Posterior vena cava (tissue), 2 donors: ENCODE results near the gene IQCH. TPM values are rescaled to one million over a fixed set of nuclear protein-coding genes. Genes with fewer than 3 reads are reported as not detected.
"Not testable (repeated sequence)": the region's sequence is repeated elsewhere in the genome, so short reads cannot be mapped to it uniquely, and the experiment has no call there.

ENCODE experiments used
- DNase-seq: peaks from one replicate; pipeline ENCODE4 v3.0.0-alpha.2; 2020; ENCODE audit warnings: low spot score
- intact Hi-C, 2 donors: fragments of 100-400 bp; cut with DNase I; formaldehyde crosslinking; loops; one replicate each; pipeline versions ENCODE4 v1.14.1 to v1.14.2; 2022 to 2023
- total RNA-seq, 2 donors: library from RNA; stranded (reverse); fragmentation: NEBNext Ultra II Directional; extraction: Animal tissue kit (Norgen Biotek cat#: 25700); gene quantifications; one replicate each; pipeline ENCODE4 v1.2.1, GENCODE V29; 2021
- donor health status: DM: yes; HTN: yes; CAD: no.
- donor health status: DM: yes; HTN: yes; CAD: no.

IQCH gene
- total RNA-seq, 2 donors from 2014 or later: 1.2 to 2.3 TPM

DNA sequence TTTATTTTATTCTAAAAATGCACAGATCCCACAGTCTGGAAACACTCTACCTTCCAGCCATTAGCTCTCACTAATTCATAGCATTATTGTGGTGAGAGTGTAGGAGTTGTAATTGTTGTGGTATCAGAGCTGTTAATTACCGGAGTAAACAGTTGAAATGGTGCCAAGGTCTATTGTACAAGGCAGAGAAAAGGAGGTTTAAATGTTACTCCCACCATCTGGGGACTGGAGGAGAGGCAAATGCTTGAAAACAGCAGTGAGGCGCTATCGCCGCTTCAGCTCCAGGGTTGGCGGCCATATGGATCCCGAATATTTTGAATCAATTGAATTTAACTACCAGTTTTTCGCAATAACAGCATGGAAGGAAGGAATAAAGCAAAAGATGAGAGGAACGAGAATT, 153.2 kb downstream of the IQCH start:
- no peak for DNase-seq
- intact Hi-C loops: no loop called here

GRCh38 chr15:67409175-67409574, 154.6 kb downstream of the IQCH start:
- intact Hi-C loops: no loop called here
- no peak for DNase-seq

GRCh38 chr15:67411486-67411885, 156.9 kb downstream of the IQCH start:
- intact Hi-C loops: no loop called here
- no peak for DNase-seq

DNA sequence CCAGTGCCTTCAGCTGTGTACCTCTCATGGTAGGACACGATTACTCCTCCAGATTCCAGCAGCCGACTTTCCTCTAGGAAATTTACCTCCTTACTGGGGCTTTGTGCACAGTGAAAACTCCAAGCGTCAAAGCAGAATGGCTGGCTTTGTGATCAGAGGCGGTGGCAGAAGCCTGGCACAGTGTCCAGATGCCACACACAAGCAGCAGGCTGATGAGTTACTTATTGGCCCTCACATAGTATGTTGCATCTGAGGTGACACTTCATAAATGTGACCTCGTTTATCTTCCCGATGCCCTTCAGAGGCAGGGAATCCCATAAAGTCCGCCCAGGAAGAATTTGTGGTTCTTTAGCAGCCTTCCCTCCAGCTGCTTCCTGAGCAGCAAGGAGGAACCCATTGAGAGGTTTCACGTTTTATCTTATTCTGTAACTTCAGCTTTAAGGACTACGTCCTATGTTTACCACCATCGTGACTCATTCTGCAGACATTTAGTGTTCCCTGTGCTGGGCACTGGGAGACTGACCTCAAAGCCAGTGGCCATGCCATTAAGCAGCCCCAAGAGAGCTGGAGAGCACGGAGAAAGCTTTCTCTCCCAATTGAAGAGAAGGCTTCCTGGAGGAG, 159.3 kb downstream of the IQCH start:
- DNase-seq: no peak
- intact Hi-C loops: no loop called here

GRCh38 chr15:67415181-67415580, 160.6 kb downstream of the IQCH start:
- intact Hi-C loops: no loop called here
- DNase-seq: no peak

GRCh38 chr15:67416891-67417290, 162.3 kb downstream of the IQCH start:
- DNase-seq: no peak
- intact Hi-C loops: no loop called here

DNA sequence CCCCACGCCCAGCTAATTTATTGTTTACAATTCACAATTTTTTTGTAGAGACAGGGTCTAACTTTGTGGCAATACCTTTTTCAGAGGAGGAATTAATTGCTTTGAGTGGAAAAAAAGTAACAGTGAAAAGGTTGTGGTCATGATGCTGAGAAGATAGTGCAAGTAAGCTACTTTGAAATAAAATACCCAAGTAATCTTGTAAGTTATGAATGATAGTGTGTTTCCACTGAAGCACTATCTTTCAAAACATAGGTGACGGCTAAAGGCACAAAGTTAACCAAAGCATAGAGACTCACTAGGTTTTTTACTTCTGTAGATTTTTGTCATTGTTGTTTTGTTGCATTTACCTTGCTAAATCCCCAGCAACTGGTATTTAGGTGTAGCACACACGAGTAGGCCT, 165.1 kb downstream of the IQCH start:
- no peak for DNase-seq
- intact Hi-C loops: no loop called here

GRCh38 chr15:67420137-67420536, 165.6 kb downstream of the IQCH start:
- intact Hi-C loops: no loop called here
- no peak for DNase-seq

DNA sequence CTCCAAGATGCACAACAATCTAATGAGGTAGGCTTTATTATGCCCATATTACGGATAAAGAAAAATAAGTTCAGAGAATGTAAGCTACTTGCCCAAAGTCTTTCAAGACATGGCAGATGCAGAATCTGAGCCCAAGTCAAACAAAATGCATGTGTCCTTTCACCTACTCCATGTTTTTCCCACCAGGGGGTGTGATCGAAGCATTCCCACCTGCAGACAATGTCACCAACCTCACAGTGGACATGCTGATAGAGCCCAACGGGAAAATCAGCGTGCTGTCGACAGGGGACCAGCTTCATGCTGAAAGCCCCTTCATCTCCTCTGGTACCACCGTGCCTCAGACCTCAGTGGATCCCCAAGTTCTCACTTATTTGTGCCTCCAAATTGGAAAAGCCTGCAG, 166.5 kb downstream of the IQCH start:
- no peak for DNase-seq
- intact Hi-C loops: no loop called here

DNA sequence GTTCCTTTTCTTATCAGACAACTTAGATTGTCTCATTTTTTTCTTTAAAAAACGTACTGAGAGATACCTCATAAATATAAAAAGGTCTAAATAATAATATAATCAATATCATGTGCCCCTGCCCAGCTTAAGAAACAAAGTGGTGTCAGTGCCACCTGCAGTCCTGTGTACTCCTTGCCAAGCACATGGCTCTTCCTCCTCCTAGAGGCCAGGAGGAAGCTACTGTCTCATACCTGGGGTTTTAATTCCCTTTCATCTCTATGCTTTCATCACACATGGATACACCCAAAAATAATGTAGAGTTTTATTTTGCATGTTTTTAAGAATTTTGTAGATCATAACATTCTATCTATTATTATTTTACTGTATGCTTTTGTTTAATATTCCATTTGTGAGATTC, 167.7 kb downstream of the IQCH start:
- intact Hi-C loops: no loop called here

GRCh38 chr15:67433495-67434099, 179.0 kb downstream of the IQCH start:
- peak; percentile 78 for DNase-seq
- intact Hi-C loops: loop anchor here in 1 of 2 donors (5.0 kb wide), 1 partner anchor 486 kb away; no protein-coding TSS in a partner anchor

More for the DNA sequence above, 167.7 kb downstream of the IQCH start:
- DNase-seq: no peak

- intact Hi-C loops, DNase-seq: not testable (repeated sequence)
Measured at GRCh38 chr15:67436351-67437250, 182.0 kb downstream of the IQCH start.

DNA sequence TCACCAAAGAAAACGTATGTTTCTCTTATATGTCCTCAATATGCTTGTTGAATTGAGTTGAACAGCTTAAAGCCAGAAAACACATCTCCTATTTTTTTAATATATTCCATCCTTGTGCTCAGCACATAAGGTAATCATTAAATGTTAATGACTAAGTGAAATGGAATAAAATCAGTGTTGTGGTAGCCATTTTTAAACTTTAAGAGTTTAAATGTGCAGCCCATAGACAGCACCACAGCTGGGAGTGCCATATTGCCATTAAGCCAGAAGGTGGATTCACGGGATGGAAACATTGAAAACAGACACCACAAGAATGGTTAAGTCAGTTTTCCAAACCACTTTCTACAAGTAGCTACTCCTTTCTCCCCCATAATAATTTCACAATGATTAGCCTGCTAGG, 189.5 kb downstream of the IQCH start:
- no peak for DNase-seq
- intact Hi-C loops: no loop called here

DNA sequence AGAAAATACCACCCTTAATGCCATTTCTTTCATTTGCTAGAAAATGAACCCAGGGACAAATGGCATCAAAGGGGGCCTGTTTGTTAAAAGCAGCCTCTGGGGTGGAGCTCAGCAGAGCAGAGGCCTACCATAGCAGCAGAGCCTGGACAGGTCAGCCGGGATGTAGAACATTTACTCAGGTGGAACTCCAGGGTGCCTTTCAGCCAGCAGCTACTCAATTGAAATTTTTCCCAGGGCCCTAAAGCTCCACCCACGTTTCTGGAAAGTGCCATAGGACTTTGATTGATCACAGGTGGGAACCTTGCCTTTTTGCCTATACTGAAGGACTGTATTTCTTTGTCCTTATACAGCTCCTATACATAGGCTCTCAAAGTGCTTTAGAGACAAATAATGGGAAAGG, 191.9 kb downstream of the IQCH start:
- intact Hi-C loops: no loop called here
- DNase-seq: no peak

DNA sequence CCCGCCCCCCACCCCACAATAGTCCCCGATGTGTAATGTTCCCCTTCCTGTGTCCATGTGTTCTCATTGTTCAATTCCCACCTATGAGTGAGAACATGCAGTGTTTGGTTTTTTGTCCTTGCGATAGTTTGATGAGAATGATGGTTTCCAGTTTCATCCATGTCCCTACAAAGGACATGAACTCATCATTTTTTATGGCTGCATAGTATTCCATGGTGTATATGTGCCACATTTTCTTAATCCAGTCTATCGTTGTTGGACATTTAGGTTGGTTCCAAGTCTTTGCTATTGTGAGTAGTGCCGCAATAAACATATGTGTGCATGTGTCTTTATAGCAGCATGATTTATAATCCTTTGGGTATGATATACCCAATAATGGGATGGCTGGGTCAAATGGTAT, 193.8 kb downstream of the IQCH start:
- DNase-seq, intact Hi-C loops: not testable (repeated sequence)

DNA sequence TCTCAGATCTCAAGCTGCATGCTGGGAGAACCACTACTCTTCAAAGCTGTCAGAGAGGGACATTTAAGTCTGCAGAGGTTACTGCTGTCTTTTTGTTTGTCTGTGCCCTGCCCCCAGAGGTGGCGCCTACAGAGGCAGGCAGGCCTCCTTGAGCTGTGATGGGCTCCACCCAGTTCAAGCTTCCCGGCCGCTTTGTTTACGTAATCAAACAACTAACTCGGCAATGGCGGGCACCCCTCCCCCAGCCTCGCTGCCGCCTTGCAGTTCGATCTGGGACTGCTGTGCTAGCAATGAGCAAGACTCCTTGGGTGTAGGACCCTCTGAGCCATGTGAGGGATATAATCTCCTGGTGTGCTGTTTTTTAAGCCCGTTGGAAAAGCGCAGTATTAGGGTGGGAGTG, 199.1 kb downstream of the IQCH start:
- intact Hi-C loops: loop anchor here in 1 of 2 donors (5.0 kb wide), 1 partner anchor 501 kb away; no protein-coding TSS in a partner anchor
- not testable (repeated sequence) for DNase-seq

GRCh38 chr15:67456677-67457529, 202.3 kb downstream of the IQCH start:
- DNase-seq: peak; percentile 93
- intact Hi-C loops: loop anchor here in 1 of 2 donors (5.0 kb wide), 1 partner anchor 380 kb away; no protein-coding TSS in a partner anchor

DNA sequence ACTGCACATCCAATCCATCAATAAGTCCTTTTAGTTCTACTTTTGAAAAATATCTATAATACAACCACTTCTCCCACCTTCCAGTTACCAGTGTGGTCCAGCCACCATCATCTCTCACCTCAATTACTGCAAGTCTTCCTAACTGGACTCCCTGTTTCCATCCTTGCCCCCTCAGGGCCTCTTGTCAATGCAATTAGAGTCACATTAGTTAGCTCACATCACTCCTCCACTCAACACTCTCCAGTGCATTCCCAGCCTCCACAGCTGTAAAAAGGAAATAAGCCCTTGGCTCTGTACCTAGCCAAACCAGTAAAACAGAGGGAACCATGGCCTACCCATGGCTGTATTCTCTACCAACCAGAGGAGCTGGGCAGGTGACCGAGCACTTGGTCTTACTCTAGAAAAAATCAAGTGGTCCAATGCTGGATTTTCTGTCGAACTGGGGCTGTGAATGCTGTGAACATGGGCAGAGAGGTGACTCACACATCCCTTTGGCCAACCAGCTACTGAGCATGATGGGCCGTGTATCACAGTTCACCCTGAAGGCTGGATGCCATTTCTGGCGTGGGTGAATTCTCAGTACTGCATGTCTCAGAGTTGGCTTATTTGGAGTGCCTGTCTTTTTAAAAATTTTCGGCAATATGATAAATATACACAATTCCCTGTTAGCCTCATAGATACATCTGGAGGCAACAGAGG, 203.9 kb downstream of the IQCH start:
- no peak for DNase-seq
- intact Hi-C loops: loop anchor here (1.0 to 5.0 kb wide), 2 partner anchors 16 to 379 kb away; no protein-coding TSS in a partner anchor

DNA sequence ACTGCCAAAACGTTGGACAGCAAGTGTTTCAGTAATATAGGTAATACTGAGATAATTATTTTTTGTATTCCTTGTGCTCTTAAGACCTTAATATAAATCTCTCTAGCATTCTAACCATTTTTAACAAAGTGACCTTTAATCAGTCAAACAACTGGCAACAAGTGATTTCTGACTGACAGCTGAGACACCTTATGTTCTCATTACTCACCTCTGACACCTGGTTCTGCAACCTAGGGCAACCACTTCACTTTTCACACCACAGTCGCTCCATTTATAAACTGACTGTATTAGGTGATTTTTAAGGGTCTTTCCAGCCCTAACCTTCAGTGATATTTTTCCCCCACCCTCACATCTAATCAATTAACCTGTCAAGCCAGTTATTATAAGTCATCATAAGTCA, 205.9 kb downstream of the IQCH start:
- intact Hi-C loops: no loop called here

More for the DNA sequence above, 205.9 kb downstream of the IQCH start:
- no peak for DNase-seq
